Uterus (tissue), 2 donors: ENCODE measurements around the gene SARDH.

Experiments used
- POLR2A ChIP-seq, 2 donors: fragments of 450-650 bp; IDR thresholded peaks; one replicate each; pipeline ENCODE4 v1.6.1; 2016; ENCODE audit warnings: antibody characterized with exemption in 2 of 2, mild to moderate bottlenecking in 1 of 2, moderate library complexity in 1 of 2
- TF ChIP-seq, protein P1 (sequence below), 4 experiments: fragments of 200-600 bp in 2 of 4; fragments of 450-650 bp in 2 of 4; sonication (generic) in 2 of 4; IDR thresholded peaks; one replicate each; pipeline ENCODE4 v1.5.1; 2016 to 2019; ENCODE audit warnings: antibody characterized with exemption in 4 of 4, mild to moderate bottlenecking in 2 of 4, moderate library complexity in 1 of 4

DNA sequence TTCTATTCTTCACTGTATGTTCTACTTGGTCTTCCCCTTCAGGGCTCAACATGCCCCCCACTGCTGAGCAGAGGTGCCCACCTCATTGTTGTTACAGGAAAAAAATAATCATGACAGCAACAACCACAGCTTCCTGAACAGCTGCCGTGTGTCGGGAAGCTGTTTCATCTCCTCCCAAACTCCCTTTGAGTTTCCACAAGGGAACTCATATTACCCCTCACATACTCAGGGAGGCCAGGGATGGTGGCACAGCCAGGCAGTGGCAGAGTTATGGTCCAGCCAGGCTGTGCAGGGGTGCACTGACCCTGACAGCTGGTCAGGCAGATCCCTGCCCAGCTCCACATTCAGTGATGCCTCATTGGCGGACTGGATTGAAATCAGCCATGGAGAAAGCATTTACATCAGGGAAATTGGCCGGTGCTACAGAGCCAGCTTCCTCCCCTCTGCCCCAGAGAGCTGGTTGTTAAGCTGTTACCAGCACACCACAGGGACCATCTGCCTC lies 37.3 kb downstream of the SARDH start:
- TF ChIP-seq POLR2A (IDR thresholded peaks at IDR 0.05) = no peak
- TF ChIP-seq, protein P1, sequence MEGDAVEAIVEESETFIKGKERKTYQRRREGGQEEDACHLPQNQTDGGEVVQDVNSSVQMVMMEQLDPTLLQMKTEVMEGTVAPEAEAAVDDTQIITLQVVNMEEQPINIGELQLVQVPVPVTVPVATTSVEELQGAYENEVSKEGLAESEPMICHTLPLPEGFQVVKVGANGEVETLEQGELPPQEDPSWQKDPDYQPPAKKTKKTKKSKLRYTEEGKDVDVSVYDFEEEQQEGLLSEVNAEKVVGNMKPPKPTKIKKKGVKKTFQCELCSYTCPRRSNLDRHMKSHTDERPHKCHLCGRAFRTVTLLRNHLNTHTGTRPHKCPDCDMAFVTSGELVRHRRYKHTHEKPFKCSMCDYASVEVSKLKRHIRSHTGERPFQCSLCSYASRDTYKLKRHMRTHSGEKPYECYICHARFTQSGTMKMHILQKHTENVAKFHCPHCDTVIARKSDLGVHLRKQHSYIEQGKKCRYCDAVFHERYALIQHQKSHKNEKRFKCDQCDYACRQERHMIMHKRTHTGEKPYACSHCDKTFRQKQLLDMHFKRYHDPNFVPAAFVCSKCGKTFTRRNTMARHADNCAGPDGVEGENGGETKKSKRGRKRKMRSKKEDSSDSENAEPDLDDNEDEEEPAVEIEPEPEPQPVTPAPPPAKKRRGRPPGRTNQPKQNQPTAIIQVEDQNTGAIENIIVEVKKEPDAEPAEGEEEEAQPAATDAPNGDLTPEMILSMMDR (IDR thresholded peaks at IDR 0.05) = no peak
